Loucy (cell line): Measurements from ENCODE around the gene RNASE13.

Experiments used
- EZH2phosphoT487 ChIP-seq: fragments of 200-600 bp; IDR thresholded peaks from 2 replicates; pipeline ENCODE4 v1.6.1; 2018; ENCODE audit warnings: antibody characterized with exemption, mild to moderate bottlenecking, moderate library complexity, borderline replicate concordance
- TF ChIP-seq, protein P1 (sequence below): fragments of 200-600 bp; sonication (generic); conservative IDR thresholded peaks from 2 replicates; pipeline ENCODE4 v1.5.1; 2014; ENCODE audit warnings: mild to moderate bottlenecking, antibody characterized with exemption, low read length

- TF ChIP-seq, protein P1, sequence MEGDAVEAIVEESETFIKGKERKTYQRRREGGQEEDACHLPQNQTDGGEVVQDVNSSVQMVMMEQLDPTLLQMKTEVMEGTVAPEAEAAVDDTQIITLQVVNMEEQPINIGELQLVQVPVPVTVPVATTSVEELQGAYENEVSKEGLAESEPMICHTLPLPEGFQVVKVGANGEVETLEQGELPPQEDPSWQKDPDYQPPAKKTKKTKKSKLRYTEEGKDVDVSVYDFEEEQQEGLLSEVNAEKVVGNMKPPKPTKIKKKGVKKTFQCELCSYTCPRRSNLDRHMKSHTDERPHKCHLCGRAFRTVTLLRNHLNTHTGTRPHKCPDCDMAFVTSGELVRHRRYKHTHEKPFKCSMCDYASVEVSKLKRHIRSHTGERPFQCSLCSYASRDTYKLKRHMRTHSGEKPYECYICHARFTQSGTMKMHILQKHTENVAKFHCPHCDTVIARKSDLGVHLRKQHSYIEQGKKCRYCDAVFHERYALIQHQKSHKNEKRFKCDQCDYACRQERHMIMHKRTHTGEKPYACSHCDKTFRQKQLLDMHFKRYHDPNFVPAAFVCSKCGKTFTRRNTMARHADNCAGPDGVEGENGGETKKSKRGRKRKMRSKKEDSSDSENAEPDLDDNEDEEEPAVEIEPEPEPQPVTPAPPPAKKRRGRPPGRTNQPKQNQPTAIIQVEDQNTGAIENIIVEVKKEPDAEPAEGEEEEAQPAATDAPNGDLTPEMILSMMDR = no peak; the same call in 1 of the 2 replicates
- TF ChIP-seq EZH2phosphoT487 = no peak
These were observed 37.4 kb upstream of the RNASE13 start for GRCh38 chr14:21072031-21072473.
